Activated naive CD8-positive, alpha-beta T cell treated with anti-CD3 and anti-CD28 coated beads, Interleukin-2, amount 50 U/mL, for 24 hours (primary cell): Measurements from ENCODE around the gene TULP1.

Experiments
- ATAC-seq: fragments of 150-1000 bp; cut with Tn5 transposase; one replicate; pipeline ENCODE4 v1.10.0; 2021
- DNase-seq: peaks from one replicate; pipeline ENCODE4 v3.0.0; 2021
- H3K27ac Mint-ChIP-seq: one replicate; pipeline ENCODE4 v1.8.0; 2021; ENCODE audit warnings: mild to moderate bottlenecking, mixed read lengths
- H3K27me3 Mint-ChIP-seq: one replicate; pipeline ENCODE4 v1.8.0; 2021; ENCODE audit warnings: mixed read lengths
- H3K36me3 Mint-ChIP-seq: one replicate; pipeline ENCODE4 v1.8.0; 2021; ENCODE audit warnings: low read depth, mixed read lengths
- H3K4me1 Mint-ChIP-seq: one replicate; pipeline ENCODE4 v1.8.0; 2021; ENCODE audit warnings: mixed read lengths
- H3K4me3 Mint-ChIP-seq: one replicate; pipeline ENCODE4 v1.8.0; 2021; ENCODE audit warnings: mild to moderate bottlenecking, moderate library complexity, mixed read lengths
- H3K9me3 Mint-ChIP-seq: one replicate; pipeline ENCODE4 v1.8.0; 2021; ENCODE audit warnings: mixed read lengths

The TULP1 gene

DNA sequence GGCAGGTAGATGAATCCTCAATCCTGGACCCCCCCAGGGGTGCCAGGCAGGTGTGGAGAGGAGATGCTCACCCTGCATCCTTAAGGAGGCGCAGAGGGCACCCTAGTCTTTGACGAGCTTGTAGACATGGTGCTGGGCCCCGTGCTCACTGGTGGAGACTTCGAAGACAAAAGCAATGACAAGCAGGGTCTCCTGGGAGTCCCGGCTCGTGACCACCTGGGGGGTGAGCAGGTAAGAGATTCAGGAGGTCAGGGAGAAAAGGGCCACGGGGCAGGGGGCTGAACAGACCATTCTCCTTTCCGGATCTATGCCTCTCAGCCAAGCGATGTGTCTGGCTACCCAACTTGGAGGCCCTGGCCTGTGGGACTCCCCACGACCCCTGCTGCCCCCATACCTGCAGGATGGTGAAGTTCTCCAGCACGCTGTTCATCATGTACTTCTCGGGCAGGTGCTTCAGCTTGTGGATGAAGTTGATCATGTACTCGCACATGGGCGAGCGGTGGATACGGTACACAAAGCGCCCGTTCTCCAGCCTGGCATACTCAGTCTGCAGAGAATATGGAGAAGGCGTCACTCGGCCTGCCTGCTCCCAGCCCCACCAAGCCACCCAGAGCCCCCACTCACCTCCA is 37.6 kb downstream of the TULP1 start:
- H3K27ac Mint-ChIP-seq: peak overlapping the region; percentile 6
- H3K36me3 Mint-ChIP-seq: peaks cover 28% of the 10 kb centered on the region
- no peak for DNase-seq
- H3K4me1 Mint-ChIP-seq: peaks cover 25% of the 10 kb centered on the region
- H3K4me3 Mint-ChIP-seq: peak overlapping the region; percentile 6
- no peak for ATAC-seq
- no peaks in the 10 kb centered on the region for H3K9me3 Mint-ChIP-seq
- no peaks in the 10 kb centered on the region for H3K27me3 Mint-ChIP-seq

GRCh38 chr6:35474131-35474941 is 38.4 kb downstream of the TULP1 start:
- Mint-ChIP-seq H3K4me3 (peak overlapping the region; percentile 6), H3K27me3 (no peaks in the 10 kb centered on the region), H3K4me1 (peaks cover 30% of the 10 kb centered on the region), H3K27ac (peak overlapping the region; percentile 6), H3K9me3 (no peaks in the 10 kb centered on the region), H3K36me3 (peaks cover 35% of the 10 kb centered on the region)
- DNase-seq (peak; percentile 43), ATAC-seq (peak; percentile 18)

GRCh38 chr6:35473850-35474130 is 38.9 kb downstream of the TULP1 start:
- Mint-ChIP-seq H3K4me1 (peaks cover 31% of the 10 kb centered on the region), H3K36me3 (peaks cover 41% of the 10 kb centered on the region)

GRCh38 chr6:35473075-35473849 is 39.4 kb downstream of the TULP1 start:
- Mint-ChIP-seq H3K27me3 (no peaks in the 10 kb centered on the region), H3K4me3 (no peak overlapping the region), H3K4me1 (peaks cover 34% of the 10 kb centered on the region), H3K27ac (peak overlapping the region; percentile 99), H3K9me3 (no peaks in the 10 kb centered on the region), H3K36me3 (peaks cover 46% of the 10 kb centered on the region)
- peak; percentile 38 for ATAC-seq
- DNase-seq: peak; percentile 44

More at GRCh38 chr6:35473850-35474130, 38.9 kb downstream of the TULP1 start:
- no peaks in the 10 kb centered on the region for H3K27me3 Mint-ChIP-seq
- DNase-seq: no peak
- H3K27ac Mint-ChIP-seq: peak overlapping the region; percentile 68
- no peaks in the 10 kb centered on the region for H3K9me3 Mint-ChIP-seq
- H3K4me3 Mint-ChIP-seq: no peak overlapping the region
- no peak for ATAC-seq

- Mint-ChIP-seq H3K9me3 (no peaks in the 10 kb centered on the region), H3K27me3 (no peaks in the 10 kb centered on the region), H3K27ac (peak overlapping the region; percentile 99), H3K4me3 (peak overlapping the region; percentile 99), H3K36me3 (peaks cover 54% of the 10 kb centered on the region), H3K4me1 (peaks cover 45% of the 10 kb centered on the region)
- DNase-seq (no peak), ATAC-seq (no peak)
Observed at GRCh38 chr6:35471836-35472345, 40.8 kb downstream of the TULP1 start.

- Mint-ChIP-seq H3K36me3 (peaks cover 60% of the 10 kb centered on the region), H3K27me3 (no peaks in the 10 kb centered on the region)
Observed at GRCh38 chr6:35470663-35471120, 42.0 kb downstream of the TULP1 start.

DNA sequence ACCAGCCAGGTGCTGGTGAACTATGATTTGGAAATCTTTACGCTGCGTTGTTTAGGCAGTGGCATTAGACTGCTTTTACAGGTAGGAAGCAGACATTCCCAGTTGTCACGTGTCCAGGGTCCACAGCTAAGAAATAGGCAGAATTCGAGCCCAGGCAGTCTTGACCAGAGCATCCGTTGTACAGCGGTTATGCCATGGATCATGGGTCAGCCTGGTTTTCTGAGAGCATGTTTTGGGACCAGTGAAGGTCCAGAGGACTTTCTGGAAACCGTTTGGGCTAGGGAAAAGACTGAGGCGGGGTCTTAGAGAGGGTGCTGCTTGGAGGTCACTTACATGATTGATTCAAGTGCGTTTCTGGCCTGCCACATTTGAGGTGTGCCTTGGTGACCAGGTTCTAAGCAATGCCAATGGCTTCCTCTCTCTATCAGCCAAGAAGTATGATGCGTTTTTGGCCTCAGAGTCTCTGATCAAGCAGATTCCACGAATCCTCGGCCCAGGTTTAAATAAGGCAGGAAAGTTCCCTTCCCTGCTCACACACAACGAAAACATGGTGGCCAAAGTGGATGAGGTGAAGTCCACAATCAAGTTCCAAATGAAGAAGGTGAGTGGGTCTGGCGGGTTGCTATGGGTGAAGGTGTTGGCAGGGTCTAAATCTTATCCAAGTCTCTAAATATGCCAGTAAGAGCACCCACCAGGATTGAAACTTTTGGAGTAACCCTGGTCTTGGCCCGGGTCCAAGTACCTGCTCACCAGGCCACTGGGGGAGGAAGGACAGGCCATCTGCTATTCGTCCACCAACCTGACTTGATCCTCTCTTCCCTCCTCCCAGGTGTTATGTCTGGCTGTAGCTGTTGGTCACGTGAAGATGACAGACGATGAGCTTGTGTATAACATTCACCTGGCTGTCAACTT is 42.7 kb downstream of the TULP1 start:
- Mint-ChIP-seq H3K27me3 (no peaks in the 10 kb centered on the region), H3K4me3 (peak overlapping the region; percentile 99), H3K4me1 (peaks cover 43% of the 10 kb centered on the region), H3K9me3 (no peaks in the 10 kb centered on the region), H3K36me3 (peaks cover 63% of the 10 kb centered on the region), H3K27ac (peak overlapping the region; percentile 99)
- ATAC-seq (no peak), DNase-seq (no peak)

More at GRCh38 chr6:35470663-35471120, 42.0 kb downstream of the TULP1 start:
- DNase-seq: no peak
- Mint-ChIP-seq H3K4me1 (peaks cover 43% of the 10 kb centered on the region), H3K4me3 (peak overlapping the region; percentile 99), H3K9me3 (no peaks in the 10 kb centered on the region), H3K27ac (peak overlapping the region; percentile 99)
- no peak for ATAC-seq

GRCh38 chr6:35468980-35469750 is 43.5 kb downstream of the TULP1 start:
- DNase-seq: no peak
- Mint-ChIP-seq H3K9me3 (no peaks in the 10 kb centered on the region), H3K36me3 (peaks cover 66% of the 10 kb centered on the region), H3K27ac (peak overlapping the region; percentile 99), H3K4me3 (peak overlapping the region; percentile 99), H3K4me1 (peaks cover 43% of the 10 kb centered on the region), H3K27me3 (no peaks in the 10 kb centered on the region)
- no peak for ATAC-seq

GRCh38 chr6:35468181-35468979 is 44.3 kb downstream of the TULP1 start, which contains the start of gene RPL10A:
TSS of gene RPL10A (plus strand) at chr6:35468401. CDS start at chr6:35468435, 34 bp downstream.
- peaks cover 69% of the 10 kb centered on the region for H3K36me3 Mint-ChIP-seq
- peaks cover 43% of the 10 kb centered on the region for H3K4me1 Mint-ChIP-seq

GRCh38 chr6:35465646-35466045 is 47.0 kb downstream of the TULP1 start:
- H3K36me3 Mint-ChIP-seq: peaks cover 60% of the 10 kb centered on the region
- H3K27ac Mint-ChIP-seq: no peak overlapping the region
- ATAC-seq: no peak
- no peak for DNase-seq
- no peak overlapping the region for H3K4me3 Mint-ChIP-seq
- no peaks in the 10 kb centered on the region for H3K27me3 Mint-ChIP-seq
- peaks cover 24% of the 10 kb centered on the region for H3K4me1 Mint-ChIP-seq
- no peaks in the 10 kb centered on the region for H3K9me3 Mint-ChIP-seq

More at GRCh38 chr6:35468181-35468979, 44.3 kb downstream of the TULP1 start, which contains the start of gene RPL10A:
- Mint-ChIP-seq H3K4me3 (peak within 1 kb of the TSS; percentile 99), H3K27ac (peak within 1 kb of the TSS; percentile 99), H3K27me3 (no peaks in the 10 kb centered on the region), H3K9me3 (no peaks in the 10 kb centered on the region)
- peak; percentile 97 for DNase-seq
- peak; percentile 88 for ATAC-seq

DNA sequence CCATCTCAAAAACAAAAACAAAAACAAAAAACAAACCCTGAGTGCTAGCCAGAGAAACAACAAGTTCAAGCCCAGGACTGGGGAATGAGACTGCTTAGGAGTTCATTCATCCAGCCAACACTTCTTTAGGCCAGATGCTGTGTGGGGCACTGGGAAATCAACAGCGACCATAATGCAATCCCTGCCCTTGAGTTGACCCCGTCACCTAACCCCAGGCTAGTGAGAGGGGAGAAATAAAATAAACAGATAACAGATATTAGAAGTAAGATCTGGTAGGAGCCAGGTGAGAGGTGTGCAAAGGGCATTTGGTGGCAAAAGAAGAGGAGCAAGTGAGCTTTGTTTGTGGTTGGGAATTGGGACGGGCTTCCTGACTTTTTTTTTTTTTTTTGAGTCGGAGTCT is 49.4 kb downstream of the TULP1 start:
- Mint-ChIP-seq H3K4me3 (no peak overlapping the region), H3K9me3 (no peaks in the 10 kb centered on the region), H3K27ac (no peak overlapping the region), H3K36me3 (peaks cover 42% of the 10 kb centered on the region), H3K4me1 (peaks cover 11% of the 10 kb centered on the region), H3K27me3 (no peaks in the 10 kb centered on the region)
- no peak for DNase-seq
- no peak for ATAC-seq

GRCh38 chr6:35461270-35461669 is 51.4 kb downstream of the TULP1 start:
- Mint-ChIP-seq H3K9me3 (no peaks in the 10 kb centered on the region), H3K27me3 (no peaks in the 10 kb centered on the region), H3K27ac (no peak overlapping the region), H3K4me3 (no peak overlapping the region), H3K36me3 (peaks cover 28% of the 10 kb centered on the region), H3K4me1 (no peaks in the 10 kb centered on the region)
- DNase-seq (no peak), ATAC-seq (no peak)
